Neutrophil (primary cell): ENCODE data around the gene RELB.

Source experiments
- H3K27ac ChIP-seq: fragments of 200-600 bp; sonication (generic); 2 replicates; pipeline ENCODE4 v1.5.1; 2016; ENCODE audit warnings: mild to moderate bottlenecking, moderate library complexity
- H3K27me3 ChIP-seq: fragments of 200-600 bp; sonication (generic); 2 replicates; pipeline ENCODE4 v1.6.0; 2016; ENCODE audit warnings: mild to moderate bottlenecking
- H3K36me3 ChIP-seq: fragments of 200-600 bp; sonication (generic); 2 replicates; pipeline ENCODE4 v1.5.1; 2017
- H3K4me1 ChIP-seq, 2 experiments: fragments of 200-600 bp in 1 of 2; sonication (generic) in 1 of 2; 1 replicate in 1 of 2; 2 replicates in 1 of 2; pipeline versions ENCODE4 v1.5.1 to v1.6.1; 2013 to 2016; ENCODE audit warnings: low read depth in 1 of 2, low read length in 1 of 2, mild to moderate bottlenecking in 1 of 2, moderate library complexity in 1 of 2; ENCODE audit not compliant: control insufficient read depth in 1 of 2, insufficient read depth in 1 of 2
- H3K4me3 ChIP-seq, 2 experiments: fragments of 200-600 bp in 1 of 2; sonication (generic) in 1 of 2; 1 replicate in 1 of 2; 2 replicates in 1 of 2; pipeline ENCODE4 v1.5.1; 2013 to 2016; ENCODE audit warnings: low read depth in 1 of 2, low read length in 1 of 2, mild to moderate bottlenecking in 1 of 2, moderate library complexity in 1 of 2
- H3K9me3 ChIP-seq: fragments of 200-600 bp; sonication (generic); 2 replicates; pipeline ENCODE4 v1.5.1; 2016
- CTCF ChIP-seq: fragments of 200-600 bp; sonication (generic); IDR thresholded peaks from 2 replicates; pipeline ENCODE4 v1.5.1; 2016; ENCODE audit warnings: antibody characterized with exemption

RELB gene

GRCh38 chr19:45086480-45086879 is 85.2 kb downstream of the RELB start:
- Histone ChIP-seq H3K27ac (no peak overlapping the region), H3K27me3 (no peaks in the 10 kb centered on the region), H3K4me3 (no peak overlapping the region), H3K4me1 (peaks cover 5% of the 10 kb centered on the region in 2 experiments), H3K36me3 (peaks cover 29% of the 10 kb centered on the region), H3K9me3 (no peaks in the 10 kb centered on the region)
- no peak for TF ChIP-seq CTCF

- Histone ChIP-seq H3K9me3 (no peaks in the 10 kb centered on the region), H3K4me3 (no peak overlapping the region), H3K27me3 (no peaks in the 10 kb centered on the region), H3K36me3 (peaks cover 18% of the 10 kb centered on the region), H3K27ac (no peak overlapping the region), H3K4me1 (peaks cover 13 to 14% of the 10 kb centered on the region in 2 experiments)
- TF ChIP-seq CTCF, result no peak
Observed at GRCh38 chr19:45087531-45087930, 86.3 kb downstream of the RELB start.
